OCI-LY1 (cell line): Measurements from ENCODE around the gene SLC17A8.

ENCODE experiments used
- H2AFZ ChIP-seq: fragments of 200-600 bp; sonication (generic), shearing (Covaris generic); 2 replicates; pipeline ENCODE4 v1.6.0; 2014; ENCODE audit warnings: antibody characterized with exemption, mild to moderate bottlenecking, low read length
- H3F3A ChIP-seq: fragments of 200-600 bp; sonication (generic), shearing (Covaris generic); 2 replicates; pipeline ENCODE4 v1.6.0; 2014; ENCODE audit warnings: mild to moderate bottlenecking, antibody characterized with exemption, low read length, moderate library complexity; ENCODE audit not compliant: insufficient read depth
- H3K27ac ChIP-seq: fragments of 200-600 bp; sonication (generic); 2 replicates; pipeline ENCODE4 v1.5.1; 2014; ENCODE audit warnings: low read length, mixed run types, mild to moderate bottlenecking, low read depth; ENCODE audit not compliant: poor library complexity, severe bottlenecking
- H3K27me3 ChIP-seq: fragments of 200-600 bp; sonication (generic); 2 replicates; pipeline ENCODE4 v1.6.0; 2014; ENCODE audit warnings: antibody characterized with exemption, mild to moderate bottlenecking, low read length, moderate library complexity; ENCODE audit not compliant: insufficient read depth
- H3K36me3 ChIP-seq: fragments of 200-600 bp; sonication (generic); 2 replicates; pipeline ENCODE4 v1.6.1; 2014; ENCODE audit warnings: mild to moderate bottlenecking, antibody characterized with exemption, low read length, moderate library complexity, mixed read lengths; ENCODE audit not compliant: insufficient read depth
- H3K4me1 ChIP-seq: fragments of 200-600 bp; sonication (generic); 2 replicates; pipeline ENCODE4 v1.5.1; 2014; ENCODE audit warnings: mild to moderate bottlenecking, low read length, moderate library complexity; ENCODE audit not compliant: insufficient read depth, severe bottlenecking
- H3K4me2 ChIP-seq: fragments of 200-600 bp; sonication (generic), shearing (Covaris generic); 2 replicates; pipeline ENCODE4 v1.6.1; 2014; ENCODE audit warnings: low read length
- H3K4me3 ChIP-seq: fragments of 200-600 bp; sonication (generic); 2 replicates; pipeline ENCODE4 v1.5.1; 2014; ENCODE audit warnings: low read length, low read depth, mild to moderate bottlenecking, mixed read lengths; ENCODE audit not compliant: poor library complexity, severe bottlenecking
- H3K79me2 ChIP-seq: fragments of 200-600 bp; shearing (Covaris generic); 2 replicates; pipeline ENCODE4 v1.6.1; 2016; ENCODE audit warnings: mixed run types, low read length, mixed read lengths; ENCODE audit not compliant: insufficient read depth
- H3K9ac ChIP-seq: fragments of 200-600 bp; sonication (generic), shearing (Covaris generic); 2 replicates; pipeline ENCODE4 v1.6.1; 2014; ENCODE audit warnings: mild to moderate bottlenecking, low read length, mixed read lengths
- H3K9me2 ChIP-seq: fragments of 200-600 bp; sonication (generic), shearing (Covaris generic); 2 replicates; pipeline ENCODE4 v1.6.1; 2014; ENCODE audit warnings: low read depth, mild to moderate bottlenecking, low read length, mixed read lengths
- H3K9me3 ChIP-seq: fragments of 200-600 bp; shearing (Covaris generic); 2 replicates; pipeline ENCODE4 v1.6.1; 2014; ENCODE audit warnings: low read length, mixed read lengths
- H4K20me1 ChIP-seq: fragments of 200-600 bp; sonication (generic), shearing (Covaris generic); 2 replicates; pipeline ENCODE4 v1.6.0; 2016; ENCODE audit warnings: mild to moderate bottlenecking, low read length; ENCODE audit not compliant: insufficient read depth
- EZH2 ChIP-seq: fragments of 200-600 bp; sonication (generic), shearing (Covaris generic); IDR thresholded peaks from 2 replicates; pipeline ENCODE4 v1.8.0; 2017; ENCODE audit warnings: borderline replicate concordance, mixed run types, mild to moderate bottlenecking, antibody characterized with exemption, low read length, moderate library complexity, mixed read lengths
- TF ChIP-seq, protein P1 (sequence below): fragments of 200-600 bp; sonication (generic), shearing (Covaris generic); IDR thresholded peaks from 2 replicates; pipeline ENCODE4 v1.5.1; 2017; ENCODE audit warnings: mild to moderate bottlenecking, antibody characterized with exemption, low read length, moderate library complexity, mixed read lengths

SLC17A8 gene

DNA sequence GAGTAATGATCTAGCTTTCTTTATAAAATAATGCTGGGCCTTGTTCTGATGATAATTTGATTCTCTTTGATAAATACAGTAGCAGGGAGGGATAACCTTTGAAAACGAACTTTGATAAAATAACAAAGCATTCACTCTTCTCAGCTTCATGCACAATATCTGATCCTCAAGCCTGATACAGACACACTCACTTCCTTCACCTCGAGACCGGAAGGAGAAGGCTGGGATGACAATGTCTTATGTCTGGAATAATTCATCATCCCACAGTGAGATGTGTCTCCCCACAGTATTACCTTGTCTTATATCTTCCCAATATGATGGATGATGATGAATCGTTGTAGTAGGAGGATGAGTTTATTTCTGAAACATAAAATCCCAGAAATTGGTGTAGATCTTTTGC, 101.3 kb downstream of the SLC17A8 start:
- no peaks in the 10 kb centered on the region for H3K36me3 ChIP-seq
- H3F3A ChIP-seq, result no peaks in the 10 kb centered on the region
- no peaks in the 10 kb centered on the region for H4K20me1 ChIP-seq
- H3K27ac ChIP-seq, result no peak overlapping the region
- no peak overlapping the region for H3K9ac ChIP-seq
- H3K9me2 ChIP-seq, result no peaks in the 10 kb centered on the region
- no peaks in the 10 kb centered on the region for H3K9me3 ChIP-seq
- H3K4me2 ChIP-seq, result no peak overlapping the region
- H3K27me3 ChIP-seq, result no peaks in the 10 kb centered on the region
- no peak for TF ChIP-seq EZH2
- TF ChIP-seq, protein P1, sequence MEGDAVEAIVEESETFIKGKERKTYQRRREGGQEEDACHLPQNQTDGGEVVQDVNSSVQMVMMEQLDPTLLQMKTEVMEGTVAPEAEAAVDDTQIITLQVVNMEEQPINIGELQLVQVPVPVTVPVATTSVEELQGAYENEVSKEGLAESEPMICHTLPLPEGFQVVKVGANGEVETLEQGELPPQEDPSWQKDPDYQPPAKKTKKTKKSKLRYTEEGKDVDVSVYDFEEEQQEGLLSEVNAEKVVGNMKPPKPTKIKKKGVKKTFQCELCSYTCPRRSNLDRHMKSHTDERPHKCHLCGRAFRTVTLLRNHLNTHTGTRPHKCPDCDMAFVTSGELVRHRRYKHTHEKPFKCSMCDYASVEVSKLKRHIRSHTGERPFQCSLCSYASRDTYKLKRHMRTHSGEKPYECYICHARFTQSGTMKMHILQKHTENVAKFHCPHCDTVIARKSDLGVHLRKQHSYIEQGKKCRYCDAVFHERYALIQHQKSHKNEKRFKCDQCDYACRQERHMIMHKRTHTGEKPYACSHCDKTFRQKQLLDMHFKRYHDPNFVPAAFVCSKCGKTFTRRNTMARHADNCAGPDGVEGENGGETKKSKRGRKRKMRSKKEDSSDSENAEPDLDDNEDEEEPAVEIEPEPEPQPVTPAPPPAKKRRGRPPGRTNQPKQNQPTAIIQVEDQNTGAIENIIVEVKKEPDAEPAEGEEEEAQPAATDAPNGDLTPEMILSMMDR, result no peak
- no peak overlapping the region for H2AFZ ChIP-seq
- H3K79me2 ChIP-seq, result no peaks in the 10 kb centered on the region
- H3K4me3 ChIP-seq, result no peak overlapping the region
- no peaks in the 10 kb centered on the region for H3K4me1 ChIP-seq

DNA sequence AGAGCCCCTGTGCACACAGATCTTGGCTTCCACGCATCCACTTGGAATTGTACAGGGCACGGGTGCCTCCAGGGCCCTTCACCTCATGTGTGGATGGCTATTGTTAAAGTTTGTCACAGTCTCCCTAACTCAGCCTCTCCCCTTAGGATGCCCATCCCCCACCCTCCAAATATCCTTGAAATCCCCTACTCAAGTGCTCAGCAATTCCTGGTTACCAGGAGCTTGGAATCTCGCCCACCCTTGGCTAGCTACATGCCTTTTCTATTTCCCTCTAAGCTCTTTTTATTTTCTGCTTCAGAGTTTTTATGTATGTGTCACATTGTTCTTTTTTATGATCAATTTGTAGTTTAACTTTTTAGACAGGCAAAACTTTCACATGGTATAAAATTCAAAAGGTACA, 103.8 kb downstream of the SLC17A8 start:
- no peak overlapping the region for H3K4me3 ChIP-seq
- no peak for TF ChIP-seq EZH2
- TF ChIP-seq, protein P1, result no peak
- H3K79me2 ChIP-seq, result no peaks in the 10 kb centered on the region
- H3K27me3 ChIP-seq, result no peaks in the 10 kb centered on the region
- H3K9me2 ChIP-seq, result no peaks in the 10 kb centered on the region
- no peak overlapping the region for H2AFZ ChIP-seq
- H3K36me3 ChIP-seq, result no peaks in the 10 kb centered on the region
- H3K9me3 ChIP-seq, result no peaks in the 10 kb centered on the region
- H3K4me2 ChIP-seq, result no peak overlapping the region
- H4K20me1 ChIP-seq, result no peaks in the 10 kb centered on the region
- no peak overlapping the region for H3K9ac ChIP-seq
- H3K27ac ChIP-seq, result no peak overlapping the region
- no peaks in the 10 kb centered on the region for H3K4me1 ChIP-seq
- H3F3A ChIP-seq, result no peaks in the 10 kb centered on the region

DNA sequence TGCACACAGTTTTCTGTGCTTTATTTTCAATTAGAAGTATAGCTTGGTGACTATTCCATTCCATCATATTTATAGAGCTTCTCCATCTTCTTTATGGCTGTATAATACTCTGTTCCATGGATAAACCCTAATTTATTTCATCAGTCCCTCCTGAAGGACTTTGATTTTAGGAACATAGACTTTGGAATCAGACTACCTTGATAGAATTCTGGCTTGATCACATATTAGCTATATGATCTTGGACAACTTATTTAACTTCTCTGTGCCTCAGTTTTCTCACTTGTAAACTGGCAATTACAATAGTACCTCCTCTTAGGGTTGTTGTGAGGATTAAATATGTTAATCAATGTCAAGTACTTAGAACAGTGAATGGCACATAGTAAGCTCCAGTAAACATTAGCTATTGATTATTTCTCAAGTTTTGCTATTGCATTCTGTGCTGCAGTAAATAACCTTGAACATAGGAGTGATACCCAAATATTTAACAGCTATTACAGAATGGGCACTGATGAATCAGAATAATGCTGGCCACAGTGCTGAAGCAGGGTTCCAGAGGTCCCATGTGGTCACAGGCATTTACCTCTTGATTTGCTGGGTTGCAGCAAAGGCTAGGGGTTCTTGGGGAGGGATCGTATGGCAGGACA, 104.6 kb downstream of the SLC17A8 start:
- Histone ChIP-seq H3F3A (no peaks in the 10 kb centered on the region), H3K36me3 (no peaks in the 10 kb centered on the region)

More for the DNA sequence above, 104.6 kb downstream of the SLC17A8 start:
- Histone ChIP-seq H3K79me2 (no peaks in the 10 kb centered on the region), H3K4me2 (no peak overlapping the region), H3K27me3 (no peaks in the 10 kb centered on the region), H4K20me1 (no peaks in the 10 kb centered on the region), H2AFZ (no peak overlapping the region), H3K9me3 (no peaks in the 10 kb centered on the region), H3K9me2 (no peaks in the 10 kb centered on the region), H3K4me1 (no peaks in the 10 kb centered on the region), H3K9ac (no peak overlapping the region), H3K27ac (no peak overlapping the region), H3K4me3 (no peak overlapping the region)
- no peak for TF ChIP-seq EZH2
- TF ChIP-seq, protein P1, result no peak
